NB4 (cell line): ENCODE results near the gene ELK3.

ENCODE experiments used
- MYC ChIP-seq: IDR thresholded peaks from 2 replicates; pipeline ENCODE4 v1.6.1; 2011; ENCODE audit warnings: low read depth, low read length
- POLR2A ChIP-seq: IDR thresholded peaks from 2 replicates; pipeline ENCODE4 v1.6.1; 2011; ENCODE audit warnings: mild to moderate bottlenecking; ENCODE audit not compliant: insufficient read length; ENCODE audit errors: extremely low read depth
- TF ChIP-seq, protein P1 (sequence below): IDR thresholded peaks from one replicate; pipeline ENCODE4 v1.5.1; 2012; ENCODE audit warnings: low read depth, low read length
- TF ChIP-seq, protein P2 (sequence below): IDR thresholded peaks from 2 replicates; pipeline ENCODE4 v1.6.1; 2011; ENCODE audit warnings: low read depth, low read length

GRCh38 chr12:96218989-96219678 is 25.0 kb downstream of the ELK3 start:
- TF ChIP-seq, protein P1, sequence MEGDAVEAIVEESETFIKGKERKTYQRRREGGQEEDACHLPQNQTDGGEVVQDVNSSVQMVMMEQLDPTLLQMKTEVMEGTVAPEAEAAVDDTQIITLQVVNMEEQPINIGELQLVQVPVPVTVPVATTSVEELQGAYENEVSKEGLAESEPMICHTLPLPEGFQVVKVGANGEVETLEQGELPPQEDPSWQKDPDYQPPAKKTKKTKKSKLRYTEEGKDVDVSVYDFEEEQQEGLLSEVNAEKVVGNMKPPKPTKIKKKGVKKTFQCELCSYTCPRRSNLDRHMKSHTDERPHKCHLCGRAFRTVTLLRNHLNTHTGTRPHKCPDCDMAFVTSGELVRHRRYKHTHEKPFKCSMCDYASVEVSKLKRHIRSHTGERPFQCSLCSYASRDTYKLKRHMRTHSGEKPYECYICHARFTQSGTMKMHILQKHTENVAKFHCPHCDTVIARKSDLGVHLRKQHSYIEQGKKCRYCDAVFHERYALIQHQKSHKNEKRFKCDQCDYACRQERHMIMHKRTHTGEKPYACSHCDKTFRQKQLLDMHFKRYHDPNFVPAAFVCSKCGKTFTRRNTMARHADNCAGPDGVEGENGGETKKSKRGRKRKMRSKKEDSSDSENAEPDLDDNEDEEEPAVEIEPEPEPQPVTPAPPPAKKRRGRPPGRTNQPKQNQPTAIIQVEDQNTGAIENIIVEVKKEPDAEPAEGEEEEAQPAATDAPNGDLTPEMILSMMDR = no peak
- no peak for TF ChIP-seq POLR2A
- TF ChIP-seq, protein P2, sequence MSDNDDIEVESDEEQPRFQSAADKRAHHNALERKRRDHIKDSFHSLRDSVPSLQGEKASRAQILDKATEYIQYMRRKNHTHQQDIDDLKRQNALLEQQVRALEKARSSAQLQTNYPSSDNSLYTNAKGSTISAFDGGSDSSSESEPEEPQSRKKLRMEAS = no peak
- no peak for TF ChIP-seq MYC
